Embryonic facial prominence (tissue), 1 donor: ENCODE measurements around the gene ADGRL2.

ENCODE experiments used
- DNase-seq: peaks from one replicate; pipeline ENCODE4 v3.0.0-alpha.2; 2016; ENCODE audit errors: extremely low spot score

The ADGRL2 gene

GRCh38 chr1:81982523-81982922 is 181.8 kb downstream of the ADGRL2 start:
- no peak for DNase-seq

DNA sequence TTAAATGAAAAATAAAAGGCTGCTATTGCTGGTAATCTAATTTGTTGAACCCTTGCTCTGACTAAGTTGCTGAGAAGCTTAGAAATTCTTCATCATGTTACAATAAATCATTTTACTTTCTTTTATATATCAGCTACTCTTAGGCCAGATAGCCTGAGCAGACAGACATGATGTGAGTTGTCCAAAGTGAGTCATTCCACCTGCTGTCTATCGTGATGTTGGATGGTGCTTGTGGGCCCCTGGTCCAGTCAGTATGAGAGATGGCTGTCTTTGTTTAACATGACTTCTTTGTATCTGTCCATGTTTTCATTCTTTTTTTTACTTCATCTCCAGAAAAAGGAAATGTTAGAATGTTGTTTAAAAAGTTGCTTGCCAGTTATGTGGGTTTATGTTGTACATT is 188.8 kb downstream of the ADGRL2 start:
- DNase-seq, result no peak

GRCh38 chr1:81990241-81990640 is 189.5 kb downstream of the ADGRL2 start:
- DNase-seq, result no peak

GRCh38 chr1:81998165-81998564 is 197.4 kb downstream of the ADGRL2 start:
- DNase-seq, result no peak

DNA sequence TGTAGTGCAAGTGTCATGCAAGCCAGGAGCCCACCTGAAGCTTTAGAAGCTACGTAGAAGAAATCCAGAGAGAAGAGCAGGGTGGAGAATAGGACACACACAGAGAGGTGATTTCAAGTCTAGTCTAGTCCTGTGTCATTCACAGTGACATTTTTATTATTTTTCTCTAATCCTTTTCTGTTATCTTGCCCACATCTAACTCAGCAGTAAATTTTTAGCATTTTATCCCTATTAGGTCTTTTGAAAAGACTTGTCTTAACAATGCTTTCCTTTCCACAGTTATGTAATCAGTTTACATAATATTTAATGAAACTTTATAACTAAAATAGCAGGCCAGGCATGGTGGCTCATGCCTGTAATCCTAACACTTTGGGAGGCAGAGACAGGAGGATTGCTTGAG is 198.6 kb downstream of the ADGRL2 start:
- no peak for DNase-seq

GRCh38 chr1:82000221-82000620 is 199.5 kb downstream of the ADGRL2 start:
- no peak for DNase-seq

DNA sequence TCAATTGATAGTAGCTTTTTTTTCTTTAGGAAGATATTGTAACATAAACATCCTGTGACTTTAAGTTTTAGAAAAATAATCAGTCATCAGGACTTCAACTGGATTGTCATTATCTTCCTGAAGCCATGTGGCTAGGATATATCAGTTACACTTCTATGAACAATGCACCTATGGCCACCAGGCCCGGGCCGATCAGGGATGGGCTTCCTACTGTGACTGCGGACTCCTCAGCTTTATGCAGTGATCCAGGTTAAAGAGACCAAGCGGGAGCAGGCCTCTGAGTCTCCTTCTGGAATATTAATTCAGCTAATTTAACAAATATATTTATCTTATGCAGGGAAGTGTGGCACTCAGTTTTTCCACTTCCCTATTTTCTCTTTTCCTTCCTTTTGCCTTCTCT is 200.6 kb downstream of the ADGRL2 start:
- DNase-seq, result no peak

DNA sequence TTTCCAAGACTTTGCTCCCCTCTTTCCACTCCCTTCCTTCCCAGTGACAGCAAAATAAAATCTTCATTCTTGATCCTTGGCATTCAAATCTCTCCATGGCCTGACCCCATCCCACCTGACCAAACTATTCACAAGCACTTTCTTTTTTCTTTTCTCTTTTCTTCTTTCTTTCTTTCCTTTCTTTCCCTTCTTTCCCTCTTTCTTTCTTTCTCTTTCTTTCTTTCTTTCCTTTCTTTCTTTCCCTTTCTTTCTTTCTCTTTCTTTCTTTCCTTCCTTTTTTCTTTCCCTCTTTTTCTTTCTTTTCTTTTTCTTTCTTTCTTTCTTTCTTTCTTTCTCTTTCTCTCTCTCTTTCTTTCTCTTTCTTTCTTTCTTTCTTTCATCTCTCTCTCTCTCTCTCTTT is 207.1 kb downstream of the ADGRL2 start:
- no peak for DNase-seq

DNA sequence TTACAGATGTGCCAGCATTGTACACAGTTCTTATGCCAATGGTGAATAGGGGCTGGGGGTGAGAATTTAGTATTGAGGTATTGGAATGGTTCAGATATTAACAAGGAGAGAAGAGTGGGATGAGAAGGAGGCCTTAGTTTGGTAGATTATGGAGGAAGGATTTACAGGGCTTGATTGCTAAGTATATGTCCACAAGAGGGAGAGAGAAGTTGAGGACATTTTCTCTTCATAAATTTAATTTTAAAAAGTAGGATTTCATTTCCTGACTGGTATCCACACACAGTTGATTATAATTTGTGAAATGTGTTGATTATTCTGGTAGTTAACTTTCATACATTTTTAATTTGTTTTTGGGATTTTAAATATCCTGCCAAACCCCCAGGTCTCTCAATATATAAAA is 213.0 kb downstream of the ADGRL2 start:
- no peak for DNase-seq

GRCh38 chr1:82015444-82015843 is 214.7 kb downstream of the ADGRL2 start:
- DNase-seq, result no peak

GRCh38 chr1:82018319-82018718 is 217.6 kb downstream of the ADGRL2 start:
- no peak for DNase-seq

DNA sequence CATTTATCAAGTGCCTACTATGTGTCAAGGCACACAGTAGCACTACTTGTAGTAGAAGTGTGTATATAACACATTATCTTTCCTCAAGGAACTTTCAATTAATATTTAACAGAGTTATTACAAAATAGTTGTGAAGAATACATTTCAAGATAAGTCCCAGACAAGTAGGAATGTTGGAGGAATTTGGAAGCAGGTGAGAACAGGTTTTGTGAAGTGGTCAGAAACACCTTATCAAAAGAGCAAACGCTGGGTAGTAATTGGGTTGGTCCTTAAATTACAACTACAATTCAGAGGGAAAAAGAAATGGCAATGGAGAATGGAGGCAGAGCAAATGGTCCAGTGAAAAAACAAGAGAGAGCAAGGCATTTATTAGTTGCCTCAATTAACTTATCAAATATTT is 218.8 kb downstream of the ADGRL2 start:
- no peak for DNase-seq

DNA sequence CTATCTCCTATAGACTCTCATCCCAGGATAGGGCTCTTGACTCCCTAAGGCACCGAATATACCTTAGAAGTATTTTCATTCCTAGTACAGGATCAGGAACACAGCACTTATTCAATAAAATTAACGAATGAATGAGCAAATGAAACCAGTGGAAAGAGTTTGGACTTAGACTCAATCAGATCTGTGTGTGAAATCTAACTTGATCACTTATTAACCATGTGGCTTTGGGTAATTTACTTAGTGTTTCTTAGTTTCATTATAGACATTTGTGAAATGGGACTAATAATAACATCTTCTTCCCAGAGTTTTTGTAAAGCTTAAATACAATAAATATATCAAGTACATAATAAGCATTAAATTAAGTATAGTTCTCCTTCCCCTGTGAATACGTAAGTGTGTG is 230.1 kb downstream of the ADGRL2 start:
- DNase-seq, result no peak

DNA sequence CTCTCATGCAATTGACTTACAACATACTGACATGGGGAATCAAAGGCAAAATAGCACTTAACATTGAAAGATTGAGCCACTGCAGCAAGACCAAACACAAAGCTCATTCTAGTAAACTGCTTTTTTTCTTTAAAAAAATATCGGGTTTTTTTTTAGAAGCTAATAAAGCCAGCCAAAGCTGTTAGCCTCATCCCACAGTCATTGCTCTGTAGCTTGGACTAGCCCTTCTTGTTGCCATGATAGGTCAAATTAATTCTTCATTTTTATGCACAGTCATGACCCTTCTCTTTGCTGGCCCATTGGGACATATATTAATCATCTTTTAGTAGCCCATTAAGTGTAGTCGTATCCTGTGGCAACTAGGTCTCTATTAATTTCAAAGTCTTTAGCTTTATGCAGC is 231.3 kb downstream of the ADGRL2 start:
- no peak for DNase-seq

GRCh38 chr1:82034812-82035211 is 234.1 kb downstream of the ADGRL2 start:
- DNase-seq, result no peak
